HepG2 (cell line): ENCODE measurements around the gene UBB. TPM values are rescaled to one million over a fixed set of nuclear protein-coding genes. Genes with fewer than 3 reads are reported as not detected.

Experiments
- CBX5 ChIP-seq: sonication (generic); formaldehyde crosslinking; IDR thresholded peaks from 2 replicates; pipeline ENCODE4 v1.4.0; 2020; ENCODE audit warnings: missing genetic modification reagents, borderline replicate concordance
- HNRNPUL1 ChIP-seq: fragments of 200-400 bp; formaldehyde crosslinking; IDR thresholded peaks from 2 replicates; pipeline ENCODE4 v1.6.1; 2017; ENCODE audit warnings: low read depth, mild to moderate bottlenecking, low read length, moderate library complexity
- JUND ChIP-seq: sonication (generic); formaldehyde crosslinking; IDR thresholded peaks from 2 replicates; pipeline ENCODE4 v1.8.0; 2022; ENCODE audit warnings: mild to moderate bottlenecking, missing genetic modification reagents
- KDM5B ChIP-seq: sonication (generic); formaldehyde crosslinking; IDR thresholded peaks from 2 replicates; pipeline ENCODE4 v1.4.0; 2020; ENCODE audit warnings: missing genetic modification reagents, mild to moderate bottlenecking, borderline replicate concordance
- NFKB2 ChIP-seq: sonication (generic); formaldehyde crosslinking; IDR thresholded peaks from 2 replicates; pipeline ENCODE4 v1.4.0; 2020; ENCODE audit warnings: missing genetic modification reagents, borderline replicate concordance
- ONECUT2 ChIP-seq: sonication (generic); formaldehyde crosslinking; IDR thresholded peaks from 2 replicates; pipeline ENCODE4 v1.4.0; 2020; ENCODE audit warnings: missing genetic modification reagents
- PCBP1 ChIP-seq: fragments of 200-400 bp; formaldehyde crosslinking; IDR thresholded peaks from 2 replicates; pipeline ENCODE4 v1.6.1; 2017; ENCODE audit warnings: mild to moderate bottlenecking, low read depth, low read length, borderline replicate concordance
- REPIN1 ChIP-seq: sonication (generic); formaldehyde crosslinking; IDR thresholded peaks from 2 replicates; pipeline ENCODE4 v1.8.0; 2022; ENCODE audit warnings: missing genetic modification reagents, low read depth, mild to moderate bottlenecking, borderline replicate concordance
- ZMYM3 ChIP-seq: sonication (generic); formaldehyde crosslinking; IDR thresholded peaks from 2 replicates; pipeline ENCODE4 v1.5.1; 2020; ENCODE audit warnings: mild to moderate bottlenecking, missing genetic modification reagents
- ZNF230 ChIP-seq: sonication (generic); formaldehyde crosslinking; IDR thresholded peaks from 2 replicates; pipeline ENCODE4 v1.4.0; 2020; ENCODE audit warnings: mild to moderate bottlenecking, missing genetic modification reagents
- ZNF383 ChIP-seq: sonication (generic); formaldehyde crosslinking; IDR thresholded peaks from 2 replicates; pipeline ENCODE4 v1.4.0; 2020; ENCODE audit warnings: missing genetic modification reagents, mild to moderate bottlenecking, borderline replicate concordance
- ZNF451 ChIP-seq: sonication (generic); formaldehyde crosslinking; IDR thresholded peaks from 2 replicates; pipeline ENCODE4 v1.5.0; 2020; ENCODE audit warnings: mild to moderate bottlenecking, missing genetic modification reagents
- ZNF75D ChIP-seq: sonication (generic); formaldehyde crosslinking; IDR thresholded peaks from 2 replicates; pipeline ENCODE4 v1.8.1; 2023; ENCODE audit warnings: missing genetic modification reagents, mild to moderate bottlenecking, borderline replicate concordance
- ZXDC ChIP-seq: sonication (generic); formaldehyde crosslinking; IDR thresholded peaks from 2 replicates; pipeline ENCODE4 v1.5.0; 2020; ENCODE audit warnings: mild to moderate bottlenecking, missing genetic modification reagents
- polyA plus RNA-seq, 8 experiments: library from polyadenylated mRNA; depleted of rRNA in 3 of 8; stranded (reverse) in 7 of 8; unstranded in 1 of 8; fragments of >200 nt; fragmentation: Illumina TruSeq in 4 of 8; extraction: Trizol in 4 of 8; gene quantifications; 2 replicates each; pipeline versions ENCODE4 v1.2.1 to v1.2.3, GENCODE V29; 2011 to 2016; ENCODE audit warnings: low read depth in 4 of 8, missing spikeins in 1 of 8, mixed read lengths in 1 of 8; ENCODE audit not compliant: insufficient read depth in 1 of 8
- total RNA-seq, 5 experiments: library from RNA; depleted of rRNA; stranded (reverse); fragments of >200 nt; fragmentation: Illumina TruSeq; extraction: Trizol; gene quantifications; 2 replicates each; pipeline ENCODE4 v1.2.3, GENCODE V29; 2016; ENCODE audit warnings: low read depth in 1 of 5
- TF ChIP-seq, protein P1 (sequence below), 2 experiments: IDR thresholded peaks; 2 replicates each; pipeline ENCODE4 v1.6.1; 2011 to 2012; ENCODE audit warnings: low read length in 2 of 2, borderline replicate concordance in 1 of 2, low read depth in 1 of 2, mild to moderate bottlenecking in 1 of 2, moderate library complexity in 1 of 2
- TF ChIP-seq, protein P2 (sequence below), 2 experiments: sonication (generic) in 1 of 2; formaldehyde crosslinking in 1 of 2; IDR thresholded peaks; 2 replicates each; pipeline versions ENCODE4 v1.4.0 to v1.6.1; 2016 to 2020; ENCODE audit warnings: borderline replicate concordance in 1 of 2, low read depth in 1 of 2, mild to moderate bottlenecking in 1 of 2, missing genetic modification reagents in 1 of 2

UBB gene
- total and polyA plus RNA-seq, 2 of the 13 experiments (the other 11 are each of a cell fraction or from before 2014, with no cell fraction given): 1,130 to 2,066 TPM

DNA sequence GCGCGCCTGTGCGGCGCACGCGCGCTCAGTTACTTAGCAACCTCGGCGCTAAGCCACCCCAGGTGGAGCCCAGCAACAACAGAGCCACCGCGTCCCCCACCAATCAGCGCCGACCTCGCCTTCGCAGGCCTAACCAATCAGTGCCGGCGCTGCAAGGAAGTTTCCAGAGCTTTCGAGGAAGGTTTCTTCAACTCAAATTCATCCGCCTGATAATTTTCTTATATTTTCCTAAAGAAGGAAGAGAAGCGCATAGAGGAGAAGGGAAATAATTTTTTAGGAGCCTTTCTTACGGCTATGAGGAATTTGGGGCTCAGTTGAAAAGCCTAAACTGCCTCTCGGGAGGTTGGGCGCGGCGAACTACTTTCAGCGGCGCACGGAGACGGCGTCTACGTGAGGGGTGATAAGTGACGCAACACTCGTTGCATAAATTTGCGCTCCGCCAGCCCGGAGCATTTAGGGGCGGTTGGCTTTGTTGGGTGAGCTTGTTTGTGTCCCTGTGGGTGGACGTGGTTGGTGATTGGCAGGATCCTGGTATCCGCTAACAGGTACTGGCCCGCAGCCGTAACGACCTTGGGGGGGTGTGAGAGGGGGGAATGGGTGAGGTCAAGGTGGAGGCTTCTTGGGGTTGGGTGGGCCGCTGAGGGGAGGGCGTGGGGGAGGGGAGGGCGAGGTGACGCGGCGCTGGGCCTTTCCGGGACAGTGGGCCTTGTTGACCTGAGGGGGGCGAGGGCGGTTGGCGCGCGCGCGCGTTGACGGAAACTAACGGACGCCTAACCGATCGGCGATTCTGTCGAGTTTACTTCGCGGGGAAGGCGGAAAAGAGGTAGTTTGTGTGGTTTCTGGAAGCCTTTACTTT lies at the start of gene UBB (continued):
- TF ChIP-seq JUND (CRISPR knock-in tag): no peak
- 0 out of 2 replicates have a peak, but pooled peaks have one; percentile 43 for TF ChIP-seq ZNF230 (CRISPR knock-in tag)
- TF ChIP-seq KDM5B (CRISPR knock-in tag): no peak; the same call in 1 of the 2 replicates
- TF ChIP-seq ZNF451: 0 out of 2 replicates have a peak, but pooled peaks have one; percentile 25
- TF ChIP-seq NFKB2 (CRISPR knock-in tag): peak; percentile 26; the same call in 1 of the 2 replicates
- TF ChIP-seq ONECUT2: no peak
- 0 out of 2 replicates have a peak, but pooled peaks have one; percentile 33 for TF ChIP-seq ZNF75D
- TF ChIP-seq HNRNPUL1: no peak
- 0 out of 2 replicates have a peak, but pooled peaks have one; percentile 15 for TF ChIP-seq CBX5 (CRISPR knock-in tag)
- TF ChIP-seq ZNF383 (CRISPR knock-in tag): no peak
- TF ChIP-seq REPIN1 (CRISPR knock-in tag): peak; percentile 76; the same call in 1 of the 2 replicates
- TF ChIP-seq, protein P1, sequence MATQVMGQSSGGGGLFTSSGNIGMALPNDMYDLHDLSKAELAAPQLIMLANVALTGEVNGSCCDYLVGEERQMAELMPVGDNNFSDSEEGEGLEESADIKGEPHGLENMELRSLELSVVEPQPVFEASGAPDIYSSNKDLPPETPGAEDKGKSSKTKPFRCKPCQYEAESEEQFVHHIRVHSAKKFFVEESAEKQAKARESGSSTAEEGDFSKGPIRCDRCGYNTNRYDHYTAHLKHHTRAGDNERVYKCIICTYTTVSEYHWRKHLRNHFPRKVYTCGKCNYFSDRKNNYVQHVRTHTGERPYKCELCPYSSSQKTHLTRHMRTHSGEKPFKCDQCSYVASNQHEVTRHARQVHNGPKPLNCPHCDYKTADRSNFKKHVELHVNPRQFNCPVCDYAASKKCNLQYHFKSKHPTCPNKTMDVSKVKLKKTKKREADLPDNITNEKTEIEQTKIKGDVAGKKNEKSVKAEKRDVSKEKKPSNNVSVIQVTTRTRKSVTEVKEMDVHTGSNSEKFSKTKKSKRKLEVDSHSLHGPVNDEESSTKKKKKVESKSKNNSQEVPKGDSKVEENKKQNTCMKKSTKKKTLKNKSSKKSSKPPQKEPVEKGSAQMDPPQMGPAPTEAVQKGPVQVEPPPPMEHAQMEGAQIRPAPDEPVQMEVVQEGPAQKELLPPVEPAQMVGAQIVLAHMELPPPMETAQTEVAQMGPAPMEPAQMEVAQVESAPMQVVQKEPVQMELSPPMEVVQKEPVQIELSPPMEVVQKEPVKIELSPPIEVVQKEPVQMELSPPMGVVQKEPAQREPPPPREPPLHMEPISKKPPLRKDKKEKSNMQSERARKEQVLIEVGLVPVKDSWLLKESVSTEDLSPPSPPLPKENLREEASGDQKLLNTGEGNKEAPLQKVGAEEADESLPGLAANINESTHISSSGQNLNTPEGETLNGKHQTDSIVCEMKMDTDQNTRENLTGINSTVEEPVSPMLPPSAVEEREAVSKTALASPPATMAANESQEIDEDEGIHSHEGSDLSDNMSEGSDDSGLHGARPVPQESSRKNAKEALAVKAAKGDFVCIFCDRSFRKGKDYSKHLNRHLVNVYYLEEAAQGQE (IDR thresholded peaks at IDR 0.05; ENCODE audit: borderline replicate concordance in 1 of 2, low read depth in 1 of 2, low read length in 2 of 2): peak in 1 of 2 experiments; percentile 79; a peak in 2 of 4 replicates
- TF ChIP-seq, protein P2, sequence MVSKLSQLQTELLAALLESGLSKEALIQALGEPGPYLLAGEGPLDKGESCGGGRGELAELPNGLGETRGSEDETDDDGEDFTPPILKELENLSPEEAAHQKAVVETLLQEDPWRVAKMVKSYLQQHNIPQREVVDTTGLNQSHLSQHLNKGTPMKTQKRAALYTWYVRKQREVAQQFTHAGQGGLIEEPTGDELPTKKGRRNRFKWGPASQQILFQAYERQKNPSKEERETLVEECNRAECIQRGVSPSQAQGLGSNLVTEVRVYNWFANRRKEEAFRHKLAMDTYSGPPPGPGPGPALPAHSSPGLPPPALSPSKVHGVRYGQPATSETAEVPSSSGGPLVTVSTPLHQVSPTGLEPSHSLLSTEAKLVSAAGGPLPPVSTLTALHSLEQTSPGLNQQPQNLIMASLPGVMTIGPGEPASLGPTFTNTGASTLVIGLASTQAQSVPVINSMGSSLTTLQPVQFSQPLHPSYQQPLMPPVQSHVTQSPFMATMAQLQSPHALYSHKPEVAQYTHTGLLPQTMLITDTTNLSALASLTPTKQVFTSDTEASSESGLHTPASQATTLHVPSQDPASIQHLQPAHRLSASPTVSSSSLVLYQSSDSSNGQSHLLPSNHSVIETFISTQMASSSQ (IDR thresholded peaks at IDR 0.05; ENCODE audit: low read depth): peak; percentile 49
- TF ChIP-seq, protein P2 (CRISPR knock-in tag; IDR thresholded peaks at IDR 0.05; ENCODE audit: borderline replicate concordance): no peak; the same call in none of the 2 replicates
- TF ChIP-seq PCBP1: peak; percentile 100
- TF ChIP-seq ZXDC: 0 out of 2 replicates have a peak, but pooled peaks have one; percentile 39
- no peak for TF ChIP-seq ZMYM3 (CRISPR knock-in tag)
